ENCODE measurements around the gene KLHL29.

- no peak for TF ChIP-seq CTCF (conservative IDR thresholded peaks at IDR 0.05; ENCODE audit: low read depth, low read length)
- no peak for TF ChIP-seq EZH2 (IDR thresholded peaks at IDR 0.05; ENCODE audit: borderline replicate concordance, low read depth, low read length, poor library complexity, severe bottlenecking)
These were observed 103.6 kb downstream of the KLHL29 start for GRCh38 chr2:23488584-23488983.
